HepG2 (cell line): Measurements from ENCODE around the gene CACNA1C. TPM values are rescaled to one million over a fixed set of nuclear protein-coding genes. Genes with fewer than 3 reads are reported as not detected.

Experiments
- ATAC-seq: fragments of 200-7000 bp; cut with Tn5 transposase; 3 replicates; pipeline ENCODE4 v1.9.1; 2020; ENCODE audit warnings: mild to moderate bottlenecking, moderate library complexity
- BruUV-seq: library from RNA; stranded (reverse); fragments of 400-500 nt; replicated peaks from 2 replicates; lab custom pipeline; 2021; lab: Mats Ljungman, UMichigan
- CTCF ChIA-PET: fragments of 300-600 bp; formaldehyde crosslinking; extraction: SDS; loops from one replicate; lab custom pipeline; 2021; ENCODE audit warnings: low total read pairs, inconsistent platforms, low intra/inter-chr PET ratio; lab: Yijun Ruan, JAX
- POLR2A ChIA-PET: fragments of 350-600 bp; sonication (Branson Sonifier 250); formaldehyde crosslinking; loops from one replicate; lab custom pipeline; 2020; ENCODE audit warnings: antibody characterized with exemption, inconsistent platforms; lab: Yijun Ruan, JAX
- DNase-seq: peaks from one replicate; pipeline ENCODE4 v3.0.0-alpha.2; 2015; ENCODE audit warnings: low spot score
- FAIRE-seq: peaks from 3 replicates; lab custom pipeline; 2011; peaks lifted over from hg19 to GRCh38; lab: Jason Lieb, UNC
- H2AFZ ChIP-seq: one replicate; pipeline ENCODE4 v1.6.1; 2011; ENCODE audit warnings: low read length, inconsistent platforms
- H3K27ac ChIP-seq: fragments of 300-600 bp; 3 replicates; pipeline ENCODE4 v1.8.0; 2011; ENCODE audit warnings: mixed run types, mild to moderate bottlenecking, mixed read lengths, low read length, inconsistent platforms; ENCODE audit not compliant: insufficient read depth; ENCODE audit errors: extremely low read length
- H3K27me3 ChIP-seq, 2 experiments: fragments of 200-600 bp in 1 of 2; 2 replicates in 1 of 2; 3 replicates in 1 of 2; pipeline versions ENCODE4 v1.6.0 to v1.8.0; 2011; ENCODE audit warnings: low read length in 2 of 2, mild to moderate bottlenecking in 2 of 2, moderate library complexity in 2 of 2, inconsistent platforms in 1 of 2; ENCODE audit not compliant: insufficient read depth in 2 of 2, control insufficient read depth in 1 of 2
- H3K36me3 ChIP-seq, 2 experiments: fragments of 200-600 bp in 1 of 2; replicated peaks in 1 of 2; 2 replicates in 1 of 2; 3 replicates in 1 of 2; pipeline versions ENCODE4 v1.5.1 to v1.8.0; 2011; ENCODE audit warnings: low read length in 2 of 2, inconsistent platforms in 1 of 2; ENCODE audit not compliant: insufficient read depth in 2 of 2, control insufficient read depth in 1 of 2
- H3K4me1 ChIP-seq: 2 replicates; pipeline ENCODE4 v1.5.1; 2012; ENCODE audit warnings: low read length, inconsistent platforms; ENCODE audit not compliant: insufficient read depth
- H3K4me2 ChIP-seq: 2 replicates; pipeline ENCODE4 v1.6.0; 2011; ENCODE audit warnings: low read depth, low read length, inconsistent platforms
- H3K4me3 ChIP-seq, 3 experiments: fragments of 200-600 bp in 1 of 3; sonication (generic), shearing (Covaris generic) in 1 of 3; replicated peaks in 1 of 3; 2 replicates each; pipeline ENCODE4 v1.5.1; 2011 to 2016; ENCODE audit warnings: low read length in 3 of 3, inconsistent platforms in 2 of 3, low read depth in 2 of 3, mild to moderate bottlenecking in 2 of 3, control low read depth in 1 of 3, mixed read lengths in 1 of 3; ENCODE audit not compliant: insufficient read depth in 1 of 3
- H3K79me2 ChIP-seq: one replicate; pipeline ENCODE4 v1.6.1; 2011; ENCODE audit warnings: low read length, inconsistent platforms; ENCODE audit not compliant: insufficient read depth
- H3K9ac ChIP-seq: 2 replicates; pipeline ENCODE4 v1.6.0; 2011; ENCODE audit warnings: mild to moderate bottlenecking, low read depth, low read length, inconsistent platforms; ENCODE audit not compliant: insufficient read depth
- H3K9me3 ChIP-seq: 2 replicates; pipeline ENCODE4 v1.5.1; 2012; ENCODE audit warnings: mild to moderate bottlenecking, low read length
- H4K20me1 ChIP-seq: 2 replicates; pipeline ENCODE4 v1.6.0; 2011; ENCODE audit warnings: inconsistent platforms, mild to moderate bottlenecking, low read length, moderate library complexity; ENCODE audit not compliant: insufficient read depth
- CREBL2 ChIP-seq: sonication (generic); formaldehyde crosslinking; IDR thresholded peaks from 2 replicates; pipeline ENCODE4 v1.8.1; 2023; ENCODE audit warnings: missing genetic modification reagents, mild to moderate bottlenecking, borderline replicate concordance
- KDM5B ChIP-seq: sonication (generic); formaldehyde crosslinking; IDR thresholded peaks from 2 replicates; pipeline ENCODE4 v1.4.0; 2020; ENCODE audit warnings: missing genetic modification reagents, mild to moderate bottlenecking, borderline replicate concordance
- MAZ ChIP-seq, 2 experiments: sonication (generic) in 1 of 2; formaldehyde crosslinking in 1 of 2; IDR thresholded peaks; 2 replicates each; pipeline versions ENCODE4 v1.5.0 to v1.6.1; 2012 to 2020; ENCODE audit warnings: low read depth in 2 of 2, mild to moderate bottlenecking in 2 of 2, borderline replicate concordance in 1 of 2, improper control_type of control experiment in 1 of 2, low read length in 1 of 2, missing genetic modification reagents in 1 of 2, moderate library complexity in 1 of 2
- MXD4 ChIP-seq: IDR thresholded peaks from 2 replicates; pipeline ENCODE4 v1.6.1; 2016; ENCODE audit warnings: mild to moderate bottlenecking, missing biosample characterization, missing genetic modification reagents
- MZF1 ChIP-seq: sonication (generic); formaldehyde crosslinking; IDR thresholded peaks from 2 replicates; pipeline ENCODE4 v1.8.1; 2023; ENCODE audit warnings: mild to moderate bottlenecking, missing genetic modification reagents, borderline replicate concordance
- PATZ1 ChIP-seq: sonication (generic); formaldehyde crosslinking; IDR thresholded peaks from 2 replicates; pipeline ENCODE4 v1.4.0; 2020; ENCODE audit warnings: missing genetic modification reagents
- PLRG1 ChIP-seq: fragments of 450-650 bp; conservative IDR thresholded peaks from 2 replicates; pipeline ENCODE4 v1.6.1; 2016
- SNAPC5 ChIP-seq: sonication (generic); formaldehyde crosslinking; IDR thresholded peaks from 2 replicates; pipeline ENCODE4 v1.8.1; 2023; ENCODE audit warnings: mild to moderate bottlenecking, missing genetic modification reagents, borderline replicate concordance
- SOX13 ChIP-seq, 3 experiments: fragments of 450-650 bp in 1 of 3; sonication (generic) in 1 of 3; formaldehyde crosslinking in 1 of 3; IDR thresholded peaks in 2 of 3; conservative IDR thresholded peaks in 1 of 3; 2 replicates each; pipeline versions ENCODE4 v1.5.0 to v1.6.1; 2016 to 2020; ENCODE audit warnings: antibody characterized with exemption in 1 of 3, mild to moderate bottlenecking in 1 of 3, missing compliant biosample characterization in 1 of 3, missing genetic modification reagents in 1 of 3, moderate library complexity in 1 of 3
- SP1 ChIP-seq, 2 experiments: fragments of 450-650 bp in 1 of 2; sonication (generic) in 1 of 2; formaldehyde crosslinking in 1 of 2; IDR thresholded peaks; 2 replicates each; pipeline versions ENCODE4 v1.4.0 to v1.6.1; 2016 to 2020; ENCODE audit warnings: missing genetic modification reagents in 1 of 2
- TOE1 ChIP-seq: sonication (generic); formaldehyde crosslinking; IDR thresholded peaks from 2 replicates; pipeline ENCODE4 v1.4.0; 2020; ENCODE audit warnings: mild to moderate bottlenecking, missing genetic modification reagents
- ZFP37 ChIP-seq: sonication (generic); formaldehyde crosslinking; IDR thresholded peaks from 2 replicates; pipeline ENCODE4 v1.4.0; 2020; ENCODE audit warnings: missing genetic modification reagents, borderline replicate concordance
- ZNF10 ChIP-seq: sonication (generic); formaldehyde crosslinking; IDR thresholded peaks from 2 replicates; pipeline ENCODE4 v1.4.0; 2020; ENCODE audit warnings: mild to moderate bottlenecking, low read depth, missing genetic modification reagents, borderline replicate concordance
- ZNF235 ChIP-seq: sonication (generic); formaldehyde crosslinking; IDR thresholded peaks from 2 replicates; pipeline ENCODE4 v1.8.1; 2023; ENCODE audit warnings: mild to moderate bottlenecking, missing genetic modification reagents, borderline replicate concordance
- ZNF251 ChIP-seq: sonication (generic); formaldehyde crosslinking; IDR thresholded peaks from 2 replicates; pipeline ENCODE4 v1.9.0; 2021; ENCODE audit warnings: mild to moderate bottlenecking, missing genetic modification reagents
- ZNF484 ChIP-seq: sonication (generic); formaldehyde crosslinking; IDR thresholded peaks from 2 replicates; pipeline ENCODE4 v1.5.1; 2020; ENCODE audit warnings: mild to moderate bottlenecking, low read depth, missing genetic modification reagents, borderline replicate concordance
- ZNF567 ChIP-seq: sonication (generic); formaldehyde crosslinking; IDR thresholded peaks from 2 replicates; pipeline ENCODE4 v1.8.1; 2023; ENCODE audit warnings: mild to moderate bottlenecking, missing genetic modification reagents, borderline replicate concordance
- in situ Hi-C: cut with HindIII; loops from 2 replicates; pipeline ENCODE4 v1.10.0; 2017; ENCODE audit warnings: low pct_unique_long_range_greater_than_20kb; ENCODE audit not compliant: extremely low pct_ligation_motif_present
- intact Hi-C: fragments of 100-400 bp; cut with micrococcal nuclease; formaldehyde crosslinking; loops from one replicate; pipeline ENCODE4 v1.10.0; 2022; ENCODE audit not compliant: unreplicated experiment
- polyA plus RNA-seq, 8 experiments: library from polyadenylated mRNA; depleted of rRNA in 3 of 8; stranded (reverse) in 7 of 8; unstranded in 1 of 8; fragments of >200 nt; fragmentation: Illumina TruSeq in 4 of 8; extraction: Trizol in 4 of 8; gene quantifications; 2 replicates each; pipeline versions ENCODE4 v1.2.1 to v1.2.3, GENCODE V29; 2011 to 2016; ENCODE audit warnings: low read depth in 4 of 8, missing spikeins in 1 of 8, mixed read lengths in 1 of 8; ENCODE audit not compliant: insufficient read depth in 1 of 8
- total RNA-seq, 5 experiments: library from RNA; depleted of rRNA; stranded (reverse); fragments of >200 nt; fragmentation: Illumina TruSeq; extraction: Trizol; gene quantifications; 2 replicates each; pipeline ENCODE4 v1.2.3, GENCODE V29; 2016; ENCODE audit warnings: low read depth in 1 of 5

The CACNA1C gene
- total and polyA plus RNA-seq, 2 of the 13 experiments (the other 11 are each of a cell fraction or from before 2014, with no cell fraction given), result not detected

GRCh38 chr12:2039034-2039433, 13.8 kb upstream of the CACNA1C start:
- ChIA-PET CTCF (no interaction called here), POLR2A (no interaction called here)
- no TSS peak for BruUV-seq
- Histone ChIP-seq H3K27ac (no peak overlapping the region), H4K20me1 (no peaks in the 10 kb centered on the region), H3K36me3 (no peaks in the 10 kb centered on the region), H3K4me1 (peaks cover 13% of the 10 kb centered on the region), H3K9me3 (no peaks in the 10 kb centered on the region), H3K4me2 (no peak overlapping the region), H3K79me2 (no peaks in the 10 kb centered on the region), H3K9ac (no peak overlapping the region), H3K4me3 (no peak overlapping the region), H3K27me3 (peaks cover 0 to 33% of the 10 kb centered on the region in 2 experiments), H2AFZ (no peak overlapping the region)
- in situ Hi-C loops, result loop anchor here (10.0 kb wide), 1 partner anchor 234 kb away; no protein-coding TSS in a partner anchor
- DNase-seq, result no peak
- ATAC-seq, result no peak
- no peak for FAIRE-seq
- intact Hi-C loops, result loop anchor here (5.0 kb wide), 1 partner anchor 242 kb away; no protein-coding TSS in a partner anchor
- TF ChIP-seq PATZ1 (no peak), CREBL2 (CRISPR knock-in tag) (no peak), PLRG1 (no peak), SNAPC5 (CRISPR knock-in tag) (no peak), ZNF484 (CRISPR knock-in tag) (no peak), ZNF251 (no peak), ZNF567 (no peak), ZNF235 (no peak), ZNF10 (CRISPR knock-in tag) (no peak), ZFP37 (CRISPR knock-in tag) (no peak), MZF1 (CRISPR knock-in tag) (no peak), KDM5B (CRISPR knock-in tag) (no peak), MXD4 (CRISPR knock-in tag) (no peak), SOX13 (IDR thresholded peaks at IDR 0.05) (no peak), SOX13 (CRISPR knock-in tag; conservative IDR thresholded peaks at IDR 0.05 in 1 of 2, IDR thresholded peaks at IDR 0.05 in 1 of 2) (no peak), MAZ (IDR thresholded peaks at IDR 0.05; ENCODE audit: borderline replicate concordance, low read depth, low read length) (no peak), MAZ (CRISPR knock-in tag; IDR thresholded peaks at IDR 0.05; ENCODE audit: low read depth) (no peak), TOE1 (CRISPR knock-in tag) (no peak), SP1 (IDR thresholded peaks at IDR 0.05) (no peak), SP1 (CRISPR knock-in tag; IDR thresholded peaks at IDR 0.05) (no peak)
